ENCODE results near the gene ZNF511.
"Not testable (repeated sequence)": the region's sequence is repeated elsewhere in the genome, so short reads cannot be mapped to it uniquely, and the experiment has no call there.

ZNF511 gene

GRCh38 chr10:133322064-133322709, 13.5 kb downstream of the ZNF511 start:
- H2BK120ac ChIP-seq (ENCODE audit: low read depth, low read length); H3K56ac ChIP-seq (ENCODE audit: low read length); H3K27ac ChIP-seq (ENCODE audit: low read depth, low read length); H2AK5ac ChIP-seq (ENCODE audit: low read length); H4K5ac ChIP-seq (ENCODE audit: low read length); H3K4me1 ChIP-seq (ENCODE audit: control insufficient read depth, low read depth, low read length); H3K79me1 ChIP-seq (ENCODE audit: low read length); H3K79me2 ChIP-seq (ENCODE audit: control insufficient read depth, insufficient read depth, low read length); H3K4me3 ChIP-seq (ENCODE audit: low read length); H3K9ac ChIP-seq (ENCODE audit: low read length); H3K36me3 ChIP-seq (ENCODE audit: control insufficient read depth, insufficient read depth, low read length); H3K23ac ChIP-seq (ENCODE audit: low read length); H3K4ac ChIP-seq (ENCODE audit: low read depth, low read length); H3K4me2 ChIP-seq (ENCODE audit: low read length); DNase-seq; H2BK5ac ChIP-seq (ENCODE audit: low read length); H3K18ac ChIP-seq (ENCODE audit: low read length); H4K8ac ChIP-seq (ENCODE audit: low read depth, low read length); H2BK15ac ChIP-seq (replicated peaks; ENCODE audit: low read depth): not testable (repeated sequence)
- no CpG with 5 or more reads among the region's 14 CpGs for WGBS (ENCODE audit: extremely low coverage, insufficient coverage, low lambda C conversion rate)
- peaks cover 14% of the 10 kb centered on the region for H3K27me3 ChIP-seq (ENCODE audit: insufficient read depth, low read length, poor library complexity)

- Histone ChIP-seq H2BK5ac (ENCODE audit: low read length) (no peak overlapping the region), H4K5ac (ENCODE audit: low read length) (no peak overlapping the region), H2BK120ac (ENCODE audit: low read depth, low read length) (no peak overlapping the region), H3K9ac (ENCODE audit: low read length) (no peak overlapping the region), H3K36me3 (ENCODE audit: control insufficient read depth, insufficient read depth, low read length) (no peaks in the 10 kb centered on the region), H4K8ac (ENCODE audit: low read depth, low read length) (no peak overlapping the region), H3K4me1 (ENCODE audit: control insufficient read depth, low read depth, low read length) (no peaks in the 10 kb centered on the region), H3K79me2 (ENCODE audit: control insufficient read depth, insufficient read depth, low read length) (no peaks in the 10 kb centered on the region), H3K18ac (ENCODE audit: low read length) (no peak overlapping the region), H3K56ac (ENCODE audit: low read length) (peak overlapping the region; percentile 40), H2AK5ac (ENCODE audit: low read length) (no peak overlapping the region), H3K4ac (ENCODE audit: low read depth, low read length) (no peak overlapping the region), H2BK15ac (replicated peaks; ENCODE audit: low read depth) (no peak overlapping the region), H3K79me1 (ENCODE audit: low read length) (no peaks in the 10 kb centered on the region), H3K23ac (ENCODE audit: low read length) (no peak overlapping the region), H3K27me3 (ENCODE audit: insufficient read depth, low read length, poor library complexity) (peaks cover 14% of the 10 kb centered on the region), H3K4me3 (ENCODE audit: low read length) (no peak overlapping the region), H3K27ac (ENCODE audit: low read depth, low read length) (no peak overlapping the region), H3K4me2 (ENCODE audit: low read length) (peak overlapping the region; percentile 6)
- DNase-seq, result peak; percentile 77
- no CpG with 5 or more reads among the region's 13 CpGs for WGBS (ENCODE audit: extremely low coverage, insufficient coverage, low lambda C conversion rate)
These were observed 15.6 kb downstream of the ZNF511 start for GRCh38 chr10:133324198-133324792.

GRCh38 chr10:133324857-133325260, 16.1 kb downstream of the ZNF511 start:
- H3K4me1 ChIP-seq (ENCODE audit: control insufficient read depth, low read depth, low read length), result no peaks in the 10 kb centered on the region
- no peaks in the 10 kb centered on the region for H3K36me3 ChIP-seq (ENCODE audit: control insufficient read depth, insufficient read depth, low read length)
- H3K79me2 ChIP-seq (ENCODE audit: control insufficient read depth, insufficient read depth, low read length), result no peaks in the 10 kb centered on the region
- no peak overlapping the region for H3K4ac ChIP-seq (ENCODE audit: low read depth, low read length)
- H3K4me3 ChIP-seq (ENCODE audit: low read length), result no peak overlapping the region
- no peak overlapping the region for H2BK5ac ChIP-seq (ENCODE audit: low read length)
- H3K18ac ChIP-seq (ENCODE audit: low read length), result no peak overlapping the region
- H3K79me1 ChIP-seq (ENCODE audit: low read length), result no peaks in the 10 kb centered on the region
- no peak overlapping the region for H3K23ac ChIP-seq (ENCODE audit: low read length)
- H3K27ac ChIP-seq (ENCODE audit: low read depth, low read length), result no peak overlapping the region
- DNase-seq, result no peak
- H4K8ac ChIP-seq (ENCODE audit: low read depth, low read length), result no peak overlapping the region
- no peak overlapping the region for H4K5ac ChIP-seq (ENCODE audit: low read length)
- H2BK120ac ChIP-seq (ENCODE audit: low read depth, low read length), result no peak overlapping the region
- no peak overlapping the region for H3K56ac ChIP-seq (ENCODE audit: low read length)
- no CpG with 5 or more reads among the region's 20 CpGs for WGBS (ENCODE audit: extremely low coverage, insufficient coverage, low lambda C conversion rate)
- no peak overlapping the region for H2BK15ac ChIP-seq (replicated peaks; ENCODE audit: low read depth)
- no peak overlapping the region for H3K4me2 ChIP-seq (ENCODE audit: low read length)
- no peak overlapping the region for H3K9ac ChIP-seq (ENCODE audit: low read length)
- peaks cover 14% of the 10 kb centered on the region for H3K27me3 ChIP-seq (ENCODE audit: insufficient read depth, low read length, poor library complexity)
- no peak overlapping the region for H2AK5ac ChIP-seq (ENCODE audit: low read length)

- H3K23ac ChIP-seq (ENCODE audit: low read length), result no peak overlapping the region
- H4K5ac ChIP-seq (ENCODE audit: low read length), result no peak overlapping the region
- H3K4ac ChIP-seq (ENCODE audit: low read depth, low read length), result no peak overlapping the region
- H3K4me2 ChIP-seq (ENCODE audit: low read length), result peak overlapping the region; percentile 36
- WGBS (ENCODE audit: extremely low coverage, insufficient coverage, low lambda C conversion rate), result no CpG with 5 or more reads among the region's 91 CpGs
- no peaks in the 10 kb centered on the region for H3K4me1 ChIP-seq (ENCODE audit: control insufficient read depth, low read depth, low read length)
- H3K4me3 ChIP-seq (ENCODE audit: low read length), result no peak overlapping the region
- no peak overlapping the region for H2AK5ac ChIP-seq (ENCODE audit: low read length)
- peak overlapping the region; percentile 62 for H3K56ac ChIP-seq (ENCODE audit: low read length)
- DNase-seq, result no peak
- H2BK5ac ChIP-seq (ENCODE audit: low read length), result no peak overlapping the region
- no peak overlapping the region for H4K8ac ChIP-seq (ENCODE audit: low read depth, low read length)
- H3K27me3 ChIP-seq (ENCODE audit: insufficient read depth, low read length, poor library complexity), result peaks cover 14% of the 10 kb centered on the region
- H3K79me2 ChIP-seq (ENCODE audit: control insufficient read depth, insufficient read depth, low read length), result no peaks in the 10 kb centered on the region
- H3K79me1 ChIP-seq (ENCODE audit: low read length), result no peaks in the 10 kb centered on the region
- H3K27ac ChIP-seq (ENCODE audit: low read depth, low read length), result no peak overlapping the region
- H3K36me3 ChIP-seq (ENCODE audit: control insufficient read depth, insufficient read depth, low read length), result no peaks in the 10 kb centered on the region
- H2BK120ac ChIP-seq (ENCODE audit: low read depth, low read length), result no peak overlapping the region
- peak overlapping the region; percentile 48 for H3K9ac ChIP-seq (ENCODE audit: low read length)
- H2BK15ac ChIP-seq (replicated peaks; ENCODE audit: low read depth), result no peak overlapping the region
- no peak overlapping the region for H3K18ac ChIP-seq (ENCODE audit: low read length)
These were observed 16.9 kb downstream of the ZNF511 start for GRCh38 chr10:133325440-133326222.

GRCh38 chr10:133326223-133326551, 17.5 kb downstream of the ZNF511 start:
- Histone ChIP-seq H2BK120ac (ENCODE audit: low read depth, low read length) (no peak overlapping the region), H3K27ac (ENCODE audit: low read depth, low read length) (no peak overlapping the region), H3K79me2 (ENCODE audit: control insufficient read depth, insufficient read depth, low read length) (no peaks in the 10 kb centered on the region), H3K4ac (ENCODE audit: low read depth, low read length) (no peak overlapping the region), H3K27me3 (ENCODE audit: insufficient read depth, low read length, poor library complexity) (peaks cover 14% of the 10 kb centered on the region), H4K8ac (ENCODE audit: low read depth, low read length) (no peak overlapping the region), H3K9ac (ENCODE audit: low read length) (peak overlapping the region; percentile 48), H3K56ac (ENCODE audit: low read length) (peak overlapping the region; percentile 62), H3K4me3 (ENCODE audit: low read length) (no peak overlapping the region), H3K23ac (ENCODE audit: low read length) (no peak overlapping the region), H2BK5ac (ENCODE audit: low read length) (no peak overlapping the region), H3K79me1 (ENCODE audit: low read length) (no peaks in the 10 kb centered on the region), H3K4me1 (ENCODE audit: control insufficient read depth, low read depth, low read length) (no peaks in the 10 kb centered on the region), H4K5ac (ENCODE audit: low read length) (no peak overlapping the region), H3K4me2 (ENCODE audit: low read length) (peak overlapping the region; percentile 36), H2AK5ac (ENCODE audit: low read length) (no peak overlapping the region), H3K18ac (ENCODE audit: low read length) (no peak overlapping the region), H3K36me3 (ENCODE audit: control insufficient read depth, insufficient read depth, low read length) (no peaks in the 10 kb centered on the region), H2BK15ac (replicated peaks; ENCODE audit: low read depth) (no peak overlapping the region)
- no CpG with 5 or more reads among the region's 9 CpGs for WGBS (ENCODE audit: extremely low coverage, insufficient coverage, low lambda C conversion rate)
- no peak for DNase-seq
